RWPE2 (cell line): ENCODE results near the gene TAX1BP3.

Experiments
- ATAC-seq: fragments of 200-7000 bp; cut with Tn5 transposase; 3 replicates; pipeline ENCODE4 v1.9.1; 2021; ENCODE audit warnings: low read depth
- DNase-seq: peaks from one replicate; pipeline ENCODE4 v3.0.0-alpha.2; 2020; ENCODE audit warnings: low spot score
- H3K27ac ChIP-seq: fragments of 450-650 bp; 2 replicates; pipeline ENCODE4 v1.5.1; 2017; ENCODE audit warnings: mild to moderate bottlenecking; ENCODE audit not compliant: poor library complexity, severe bottlenecking
- H3K27me3 ChIP-seq: fragments of 250-450 bp; sonication (Bioruptor Pico); 2 replicates; pipeline ENCODE4 v1.5.1; 2021; ENCODE audit warnings: mild to moderate bottlenecking, moderate library complexity; ENCODE audit not compliant: insufficient read depth, poor library complexity, severe bottlenecking
- H3K36me3 ChIP-seq: fragments of 250-450 bp; sonication (Bioruptor Pico); 2 replicates; pipeline ENCODE4 v1.5.1; 2020; ENCODE audit warnings: low read depth, mild to moderate bottlenecking, moderate library complexity
- H3K4me1 ChIP-seq: fragments of 250-450 bp; sonication (Bioruptor Pico); 2 replicates; pipeline ENCODE4 v1.5.1; 2021; ENCODE audit warnings: mild to moderate bottlenecking, moderate library complexity; ENCODE audit not compliant: insufficient read depth, poor library complexity, severe bottlenecking
- H3K4me3 ChIP-seq: fragments of 250-450 bp; sonication (Bioruptor Pico); 2 replicates; pipeline ENCODE4 v1.5.1; 2021; ENCODE audit warnings: mild to moderate bottlenecking, moderate library complexity; ENCODE audit not compliant: severe bottlenecking
- H3K9me3 ChIP-seq: fragments of 250-450 bp; sonication (Bioruptor Pico); 2 replicates; pipeline ENCODE4 v1.5.1; 2021; ENCODE audit warnings: mild to moderate bottlenecking, moderate library complexity; ENCODE audit not compliant: severe bottlenecking
- CTCF ChIP-seq: fragments of 450-650 bp; IDR thresholded peaks from one replicate; pipeline ENCODE4 v1.5.1; 2017; ENCODE audit warnings: mild to moderate bottlenecking, moderate library complexity; ENCODE audit not compliant: poor library complexity, severe bottlenecking

Gene TAX1BP3

GRCh38 chr17:3660311-3660891, 8.0 kb downstream of the TAX1BP3 start:
- H3K4me1 ChIP-seq, result peaks cover 5% of the 10 kb centered on the region
- no peaks in the 10 kb centered on the region for H3K27me3 ChIP-seq
- TF ChIP-seq CTCF, result no peak
- H3K9me3 ChIP-seq, result no peaks in the 10 kb centered on the region
- no peak overlapping the region for H3K4me3 ChIP-seq
- no peak; the same call in 2 of the 3 replicates for ATAC-seq
- DNase-seq, result peak; percentile 49
- peaks cover 5% of the 10 kb centered on the region; the same call in 1 of the 2 replicates for H3K36me3 ChIP-seq
- H3K27ac ChIP-seq, result peak overlapping the region; percentile 45

GRCh38 chr17:3659541-3660111, 8.8 kb downstream of the TAX1BP3 start:
- no peak for TF ChIP-seq CTCF
- peak overlapping the region; percentile 45 for H3K27ac ChIP-seq
- H3K4me1 ChIP-seq, result peaks cover 5% of the 10 kb centered on the region
- no peak overlapping the region for H3K4me3 ChIP-seq
- H3K9me3 ChIP-seq, result no peaks in the 10 kb centered on the region
- ATAC-seq, result peak; percentile 74
- no peaks in the 10 kb centered on the region for H3K27me3 ChIP-seq
- DNase-seq, result peak; percentile 82
- peaks cover 2% of the 10 kb centered on the region; the same call in 1 of the 2 replicates for H3K36me3 ChIP-seq

GRCh38 chr17:3658784-3659449, 9.5 kb downstream of the TAX1BP3 start:
- Histone ChIP-seq H3K36me3 (0 out of 2 replicates have a peak, but pooled peaks cover 2% of the 10 kb centered on the region), H3K4me1 (peaks cover 5% of the 10 kb centered on the region)

GRCh38 chr17:3657874-3658783, 10.2 kb downstream of the TAX1BP3 start:
- no peak for ATAC-seq
- no peaks in the 10 kb centered on the region for H3K9me3 ChIP-seq
- peak; percentile 52 for DNase-seq

More at GRCh38 chr17:3658784-3659449, 9.5 kb downstream of the TAX1BP3 start:
- Histone ChIP-seq H3K4me3 (no peak overlapping the region), H3K9me3 (no peaks in the 10 kb centered on the region), H3K27me3 (no peaks in the 10 kb centered on the region), H3K27ac (peak overlapping the region; percentile 45)
- DNase-seq, result no peak
- TF ChIP-seq CTCF, result no peak
- ATAC-seq, result no peak

More at GRCh38 chr17:3657874-3658783, 10.2 kb downstream of the TAX1BP3 start:
- H3K4me1 ChIP-seq, result peaks cover 5% of the 10 kb centered on the region
- H3K27me3 ChIP-seq, result no peaks in the 10 kb centered on the region
- no peak overlapping the region for H3K27ac ChIP-seq
- no peak overlapping the region for H3K4me3 ChIP-seq
- H3K36me3 ChIP-seq, result 0 out of 2 replicates have a peak, but pooled peaks cover 2% of the 10 kb centered on the region
- TF ChIP-seq CTCF, result no peak
